Activated CD4-positive, alpha-beta memory T cell treated with anti-CD3 and anti-CD28 coated beads, Interleukin-2, amount 10 ng/mL, durations not matched to agents 7 days and 5 days (primary cell): ENCODE measurements around the gene SYNE3. TPM values are rescaled to one million over a fixed set of nuclear protein-coding genes. Genes with fewer than 3 reads are reported as not detected.

Experiments used
- CTCF ChIA-PET: fragments of 350-600 bp; sonication (Branson Sonifier 250); formaldehyde crosslinking; loops from one replicate; lab custom pipeline; 2021; ENCODE audit warnings: antibody characterized with exemption, inconsistent platforms; lab: Charles Lee
- POLR2A ChIA-PET: fragments of 350-600 bp; sonication (Branson Sonifier 250); formaldehyde crosslinking; loops from one replicate; lab custom pipeline; 2021; ENCODE audit warnings: antibody characterized with exemption; lab: Charles Lee
- DNase-seq: peaks from one replicate; pipeline ENCODE4 v3.0.0-alpha.2; 2020
- H3K27ac Mint-ChIP-seq: one replicate; pipeline ENCODE4 v1.8.0; 2021; ENCODE audit warnings: mild to moderate bottlenecking, mixed read lengths
- H3K27me3 Mint-ChIP-seq: one replicate; pipeline ENCODE4 v1.8.0; 2021; ENCODE audit warnings: mixed read lengths
- H3K36me3 Mint-ChIP-seq: one replicate; pipeline ENCODE4 v1.8.0; 2021; ENCODE audit warnings: low read depth, mixed read lengths
- H3K4me1 Mint-ChIP-seq: one replicate; pipeline ENCODE4 v1.8.0; 2021; ENCODE audit warnings: mixed read lengths
- H3K4me3 Mint-ChIP-seq: one replicate; pipeline ENCODE4 v1.8.0; 2021; ENCODE audit warnings: mild to moderate bottlenecking, mixed read lengths
- H3K9me3 Mint-ChIP-seq: one replicate; pipeline ENCODE4 v1.8.0; 2021; ENCODE audit warnings: mixed read lengths
- total RNA-seq, 2 experiments: library from RNA; stranded (reverse); gene quantifications; one replicate each; pipeline ENCODE4 v1.2.3, GENCODE V29; 2021

Gene SYNE3
- total RNA-seq, 2 experiments from 2014 or later: 86.2 to 89.5 TPM

- Mint-ChIP-seq H3K4me3 (no peak overlapping the region), H3K36me3 (peaks cover 71% of the 10 kb centered on the region), H3K4me1 (peaks cover 82% of the 10 kb centered on the region), H3K9me3 (no peaks in the 10 kb centered on the region), H3K27me3 (no peaks in the 10 kb centered on the region), H3K27ac (peak overlapping the region; percentile 67)
- DNase-seq: no peak
- CTCF ChIA-PET: interaction anchor here (1.1 to 1.6 kb wide), 4 partner anchors 12 to 66 kb away, joined by 3 to 7 read pairs (median 4); partner anchors contain the start of gene GLRX5
- POLR2A ChIA-PET: interaction anchor here (1.0 to 1.8 kb wide), 5 partner anchors 8 to 27 kb away, joined by 3 to 6 read pairs (median 6); partner anchors contain the start of genes GLRX5 and SYNE3
Observed at GRCh38 chr14:95508377-95508776, 8.1 kb downstream of the SYNE3 start.

GRCh38 chr14:95507701-95508103, 8.7 kb downstream of the SYNE3 start:
- Mint-ChIP-seq H3K4me1 (peaks cover 81% of the 10 kb centered on the region), H3K9me3 (no peaks in the 10 kb centered on the region), H3K27me3 (no peaks in the 10 kb centered on the region), H3K4me3 (no peak overlapping the region), H3K36me3 (peaks cover 66% of the 10 kb centered on the region), H3K27ac (peak overlapping the region; percentile 67)
- CTCF ChIA-PET: interaction anchor here (1.1 to 1.6 kb wide), 3 partner anchors 12 to 65 kb away, joined by 3 to 7 read pairs (median 4); partner anchors contain the start of gene GLRX5
- DNase-seq: peak; percentile 39
- POLR2A ChIA-PET: interaction anchor here (1.0 to 1.8 kb wide), 4 partner anchors 9 to 27 kb away, joined by 3 to 6 read pairs (median 5); partner anchors contain the start of genes GLRX5 and SYNE3

GRCh38 chr14:95507174-95507573, 9.3 kb downstream of the SYNE3 start:
- POLR2A ChIA-PET: interaction anchor here (1.8 to 7.5 kb wide), 3 partner anchors 8 to 17 kb away, joined by 6 to 58 read pairs (median 25); partner anchors contain the start of gene SYNE3
- peaks cover 69% of the 10 kb centered on the region for H3K36me3 Mint-ChIP-seq
- H3K4me3 Mint-ChIP-seq: no peak overlapping the region
- H3K27ac Mint-ChIP-seq: peak overlapping the region; percentile 67
- no peak for DNase-seq
- peaks cover 85% of the 10 kb centered on the region for H3K4me1 Mint-ChIP-seq
- CTCF ChIA-PET: interaction anchor here (0.9 to 1.6 kb wide), 2 partner anchors 20 to 65 kb away, joined by 3 to 4 read pairs; no protein-coding TSS in a partner anchor
- H3K9me3 Mint-ChIP-seq: no peaks in the 10 kb centered on the region
- H3K27me3 Mint-ChIP-seq: no peaks in the 10 kb centered on the region

GRCh38 chr14:95505030-95505589, 11.3 kb downstream of the SYNE3 start:
- Mint-ChIP-seq H3K36me3 (peaks cover 66% of the 10 kb centered on the region), H3K27ac (peak overlapping the region; percentile 80), H3K4me3 (no peak overlapping the region), H3K27me3 (no peaks in the 10 kb centered on the region), H3K9me3 (no peaks in the 10 kb centered on the region), H3K4me1 (peaks cover 87% of the 10 kb centered on the region)
- DNase-seq: no peak
- POLR2A ChIA-PET: interaction anchor here (0.6 to 7.5 kb wide), 10 partner anchors 10 to 58 kb away, joined by 3 to 58 read pairs (median 4); partner anchors contain the start of gene SYNE3
- CTCF ChIA-PET: interaction anchor here (0.7 to 3.3 kb wide), 5 partner anchors 13 to 63 kb away, joined by 3 to 17 read pairs (median 4); no protein-coding TSS in a partner anchor

- DNase-seq: peak; percentile 33
- Mint-ChIP-seq H3K4me3 (peak overlapping the region; percentile 3), H3K36me3 (peaks cover 64% of the 10 kb centered on the region)
Observed at GRCh38 chr14:95504135-95505029, 12.1 kb downstream of the SYNE3 start.

DNA sequence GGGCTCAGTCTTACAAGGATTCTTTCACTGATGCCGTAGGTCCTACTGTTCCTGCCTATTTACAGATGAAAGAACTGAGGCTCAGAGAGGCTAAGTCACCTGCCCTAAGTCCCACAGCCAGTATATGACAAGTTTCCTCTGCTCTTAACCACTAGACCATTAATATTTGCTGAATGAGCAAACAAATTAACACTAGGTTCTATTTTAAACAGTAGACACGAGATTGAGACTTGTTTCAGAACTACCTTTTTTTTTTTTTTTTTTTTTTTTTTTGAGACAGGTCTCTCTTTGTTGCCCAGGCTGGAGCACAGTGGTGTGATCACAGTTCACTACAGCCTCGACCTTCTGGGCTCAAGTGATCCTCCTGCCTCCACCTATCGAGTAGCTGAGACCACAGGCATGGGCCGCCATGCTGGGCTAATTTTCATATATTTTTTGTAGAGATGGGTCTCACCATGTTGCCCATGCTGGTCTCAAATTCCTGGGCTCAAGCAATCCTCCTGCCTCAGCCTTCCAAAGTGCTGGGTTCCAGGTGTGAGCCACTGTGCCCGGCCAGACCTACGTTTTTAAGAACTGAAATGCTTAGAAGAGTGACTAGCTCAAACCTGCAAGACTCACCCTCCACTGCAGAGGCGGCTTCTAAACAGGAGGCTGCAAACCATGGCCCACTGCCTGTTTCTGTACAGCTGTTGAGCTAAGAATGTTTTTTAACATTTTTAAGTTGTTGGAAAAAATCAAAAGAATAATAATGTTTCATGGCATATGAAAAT, 12.9 kb downstream of the SYNE3 start:
- Mint-ChIP-seq H3K36me3 (peaks cover 65% of the 10 kb centered on the region), H3K4me3 (no peak overlapping the region), H3K27ac (peak overlapping the region; percentile 49), H3K4me1 (peaks cover 88% of the 10 kb centered on the region), H3K27me3 (no peaks in the 10 kb centered on the region), H3K9me3 (no peaks in the 10 kb centered on the region)
- CTCF ChIA-PET: interaction anchor here (0.6 to 3.3 kb wide), 8 partner anchors 11 to 61 kb away, joined by 3 to 17 read pairs (median 4); no protein-coding TSS in a partner anchor
- POLR2A ChIA-PET: interaction anchor here (0.9 to 7.5 kb wide), 8 partner anchors 9 to 30 kb away, joined by 3 to 58 read pairs (median 11); partner anchors contain the start of gene SYNE3
- DNase-seq: no peak

More at GRCh38 chr14:95504135-95505029, 12.1 kb downstream of the SYNE3 start:
- Mint-ChIP-seq H3K9me3 (no peaks in the 10 kb centered on the region), H3K4me1 (peaks cover 84% of the 10 kb centered on the region), H3K27me3 (no peaks in the 10 kb centered on the region), H3K27ac (peak overlapping the region; percentile 80)
- CTCF ChIA-PET: interaction anchor here (0.9 to 3.3 kb wide), 5 partner anchors 11 to 62 kb away, joined by 3 to 17 read pairs (median 5); no protein-coding TSS in a partner anchor
- POLR2A ChIA-PET: interaction anchor here (0.6 to 7.5 kb wide), 12 partner anchors 9 to 29 kb away, joined by 3 to 58 read pairs (median 4); partner anchors contain the start of gene SYNE3

GRCh38 chr14:95502381-95502950, 14.0 kb downstream of the SYNE3 start:
- POLR2A ChIA-PET: interaction anchor here (4.9 to 7.5 kb wide), 3 partner anchors 12 to 21 kb away, joined by 25 to 58 read pairs (median 29); partner anchors contain the start of gene SYNE3
- no peak overlapping the region for H3K4me3 Mint-ChIP-seq
- H3K27ac Mint-ChIP-seq: peak overlapping the region; percentile 44
- H3K4me1 Mint-ChIP-seq: peaks cover 84% of the 10 kb centered on the region
- CTCF ChIA-PET: interaction anchor here (0.6 to 3.3 kb wide), 5 partner anchors 10 to 59 kb away, joined by 3 to 17 read pairs (median 4); no protein-coding TSS in a partner anchor
- DNase-seq: no peak
- no peaks in the 10 kb centered on the region for H3K27me3 Mint-ChIP-seq
- H3K36me3 Mint-ChIP-seq: peaks cover 59% of the 10 kb centered on the region
- no peaks in the 10 kb centered on the region for H3K9me3 Mint-ChIP-seq

- POLR2A ChIA-PET: interaction anchor here (0.9 to 7.5 kb wide), 3 partner anchors 14 to 26 kb away, joined by 3 to 58 read pairs (median 29); partner anchors contain the start of gene SYNE3
- Mint-ChIP-seq H3K4me3 (no peak overlapping the region), H3K36me3 (peaks cover 45% of the 10 kb centered on the region), H3K27me3 (no peaks in the 10 kb centered on the region), H3K27ac (peak overlapping the region; percentile 7), H3K4me1 (peaks cover 84% of the 10 kb centered on the region), H3K9me3 (no peaks in the 10 kb centered on the region)
- CTCF ChIA-PET: interaction anchor here (1.5 kb wide), 1 partner anchor 26 kb away, joined by 5 read pairs; no protein-coding TSS in a partner anchor
- no peak for DNase-seq
Observed at GRCh38 chr14:95500772-95501401, 15.6 kb downstream of the SYNE3 start.

DNA sequence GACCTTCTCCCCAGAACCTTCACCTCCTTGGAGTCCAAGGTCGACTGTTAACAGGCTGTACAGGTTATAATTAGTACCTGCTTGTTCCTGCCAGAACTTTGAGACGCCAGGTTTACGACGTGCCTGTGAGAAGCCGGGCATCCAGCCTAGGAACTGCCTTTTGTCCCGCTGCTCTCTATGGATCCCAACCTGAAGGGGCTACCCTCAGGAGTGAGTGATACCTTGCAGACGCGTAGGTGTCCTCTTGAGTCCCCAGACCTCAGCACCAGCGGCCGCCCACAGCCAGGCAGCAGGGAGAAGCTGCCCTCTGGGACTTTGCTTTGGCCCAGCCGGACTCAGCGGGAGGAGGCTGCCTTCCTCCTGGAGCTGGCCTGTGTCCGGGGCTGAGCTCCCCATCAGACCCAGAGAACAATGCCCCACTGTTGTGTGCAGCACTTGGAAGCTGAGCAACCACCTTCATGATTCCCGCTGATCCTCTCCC, 16.2 kb downstream of the SYNE3 start:
- ChIA-PET CTCF (interaction anchor here (1.5 kb wide), 1 partner anchor 27 kb away, joined by 5 read pairs; no protein-coding TSS in a partner anchor), POLR2A (interaction anchor here (1.2 to 7.5 kb wide), 3 partner anchors 15 to 36 kb away, joined by 3 to 58 read pairs (median 29); partner anchors contain the start of gene SYNE3)
- DNase-seq: no peak
- H3K4me3 Mint-ChIP-seq: no peak overlapping the region
- peaks cover 43% of the 10 kb centered on the region for H3K36me3 Mint-ChIP-seq
- no peaks in the 10 kb centered on the region for H3K9me3 Mint-ChIP-seq
- no peak overlapping the region for H3K27ac Mint-ChIP-seq
- H3K27me3 Mint-ChIP-seq: no peaks in the 10 kb centered on the region
- H3K4me1 Mint-ChIP-seq: peaks cover 86% of the 10 kb centered on the region

- ChIA-PET CTCF (no interaction called here), POLR2A (interaction anchor here (1.0 to 1.2 kb wide), 2 partner anchors 19 to 37 kb away, joined by 3 read pairs; no protein-coding TSS in a partner anchor)
- peaks cover 42% of the 10 kb centered on the region for H3K36me3 Mint-ChIP-seq
- peaks cover 86% of the 10 kb centered on the region for H3K4me1 Mint-ChIP-seq
- DNase-seq: no peak
- H3K9me3 Mint-ChIP-seq: no peaks in the 10 kb centered on the region
- no peak overlapping the region for H3K4me3 Mint-ChIP-seq
- no peak overlapping the region for H3K27ac Mint-ChIP-seq
- no peaks in the 10 kb centered on the region for H3K27me3 Mint-ChIP-seq
Observed at GRCh38 chr14:95499354-95499750, 17.1 kb downstream of the SYNE3 start.
